Tongue (tissue), 2 donors: ENCODE results near the gene PLXDC2. TPM values are rescaled to one million over a fixed set of nuclear protein-coding genes. Genes with fewer than 3 reads are reported as not detected.
A peak's percentile ranks its signal among the peaks of the same experiment; 100 is the strongest.
"Not testable (repeated sequence)": the region's sequence is repeated elsewhere in the genome, so short reads cannot be mapped to it uniquely, and the experiment has no call there.

Experiments
- DNase-seq: peaks from one replicate; pipeline ENCODE4 v3.0.0-alpha.2; 2015
- total RNA-seq: library from RNA; depleted of rRNA; stranded (reverse); fragments of >200 nt; gene quantifications from one replicate; pipeline ENCODE4 v1.2.3, GENCODE V29; 2014

The PLXDC2 gene
- total RNA-seq, 1 donor from 2014 or later = 54.1 TPM

DNA sequence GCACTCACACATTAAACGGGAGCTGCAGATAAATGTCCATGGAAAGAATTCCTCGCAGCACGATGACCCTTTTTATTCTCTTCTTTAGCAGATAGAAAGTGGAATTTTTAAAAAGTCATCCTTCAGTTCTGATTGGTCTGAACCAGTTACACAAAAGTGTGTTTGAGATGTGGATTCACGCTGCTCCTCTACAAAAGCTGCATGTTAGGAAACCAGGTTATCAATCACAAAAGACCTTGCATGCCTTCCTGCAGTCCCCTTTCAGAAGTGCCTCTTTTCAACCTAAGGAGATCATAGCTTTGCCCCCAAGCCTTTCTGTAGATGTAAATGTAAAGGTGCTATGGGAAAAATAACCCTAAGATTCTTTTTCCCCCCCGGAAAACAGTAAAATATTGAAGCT is 299.7 kb downstream of the PLXDC2 start:
- no peak for DNase-seq

DNA sequence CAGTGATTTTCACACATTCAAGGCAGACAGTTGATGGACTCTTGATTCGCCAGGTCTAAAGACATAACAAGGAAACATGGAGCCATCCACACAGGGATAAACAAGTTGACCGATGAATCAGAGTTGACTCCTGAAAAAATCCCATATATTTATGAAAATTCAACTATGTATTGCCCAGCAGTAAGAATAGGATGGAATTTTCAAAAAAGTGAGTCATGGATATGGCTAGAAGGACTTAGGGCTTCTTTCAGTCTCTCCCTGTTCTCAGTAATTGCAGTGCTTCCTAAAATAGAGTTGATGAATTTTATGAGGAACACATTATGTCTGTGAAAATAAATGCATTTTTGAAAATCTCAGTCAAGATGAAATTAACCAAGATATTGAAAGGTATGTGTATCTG is 301.2 kb downstream of the PLXDC2 start:
- DNase-seq = no peak

DNA sequence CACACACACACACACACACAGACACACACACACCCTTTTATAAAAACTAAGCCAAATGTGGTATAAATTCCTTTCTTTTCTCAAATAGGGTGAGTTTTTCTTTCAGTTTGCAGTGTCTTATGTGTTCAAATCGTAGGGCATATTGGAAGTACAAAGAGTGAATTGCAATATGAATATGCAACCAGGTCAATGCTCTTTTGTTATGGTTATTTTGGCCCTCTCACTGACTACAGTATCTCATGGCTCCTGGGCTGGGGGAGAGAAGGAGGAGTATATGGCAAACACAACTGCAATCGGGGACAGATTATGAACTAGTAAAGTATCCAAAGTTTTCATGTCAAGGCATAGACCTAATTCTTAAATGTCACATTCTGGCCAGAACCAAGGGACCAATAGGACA is 301.9 kb downstream of the PLXDC2 start:
- no peak for DNase-seq

DNA sequence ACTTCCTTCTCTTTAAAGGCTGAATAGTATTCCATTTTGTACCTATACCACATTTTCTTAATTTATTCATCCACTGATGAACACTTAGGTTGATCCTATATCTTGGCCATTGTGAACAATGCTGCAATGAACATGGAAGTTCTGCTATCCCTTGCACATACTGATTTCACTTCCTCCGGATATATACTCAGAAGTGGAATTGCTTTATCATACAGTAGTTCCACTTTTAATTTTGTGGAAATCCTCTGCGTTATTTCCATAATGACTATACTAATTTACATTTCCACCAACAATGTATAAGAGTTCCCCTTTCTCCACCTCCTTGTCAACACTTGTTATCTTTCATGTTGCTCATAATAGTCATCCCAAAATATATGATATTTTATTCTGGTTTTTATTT is 312.6 kb downstream of the PLXDC2 start:
- DNase-seq = no peak

- no peak for DNase-seq
These were observed 316.6 kb downstream of the PLXDC2 start for GRCh38 chr10:20132816-20133215.

DNA sequence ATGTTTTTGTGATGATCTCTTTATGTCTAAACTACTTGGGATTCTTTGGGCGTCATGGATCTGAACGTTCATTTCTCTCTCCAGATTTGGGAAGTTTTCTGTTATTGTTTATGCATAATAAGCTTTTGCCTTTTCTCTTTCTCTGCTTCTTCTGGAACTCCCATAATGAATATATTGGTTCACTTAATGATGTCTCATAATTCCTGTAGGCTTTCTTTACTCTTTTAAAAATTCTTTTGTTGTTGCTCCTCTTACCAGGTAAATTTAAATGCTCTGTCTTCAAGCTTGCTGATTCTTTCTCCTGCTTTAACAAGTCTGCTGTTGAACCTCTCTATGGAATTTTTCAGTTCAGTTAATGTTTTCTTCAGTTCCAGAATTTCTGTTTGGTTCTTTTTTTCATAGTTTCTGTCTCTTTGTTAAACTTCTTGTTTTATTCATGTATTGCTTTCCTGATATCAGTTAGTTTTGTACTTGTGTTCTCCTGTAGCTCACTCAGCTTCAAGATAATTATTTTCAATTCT is 317.5 kb downstream of the PLXDC2 start:
- no peak for DNase-seq

DNA sequence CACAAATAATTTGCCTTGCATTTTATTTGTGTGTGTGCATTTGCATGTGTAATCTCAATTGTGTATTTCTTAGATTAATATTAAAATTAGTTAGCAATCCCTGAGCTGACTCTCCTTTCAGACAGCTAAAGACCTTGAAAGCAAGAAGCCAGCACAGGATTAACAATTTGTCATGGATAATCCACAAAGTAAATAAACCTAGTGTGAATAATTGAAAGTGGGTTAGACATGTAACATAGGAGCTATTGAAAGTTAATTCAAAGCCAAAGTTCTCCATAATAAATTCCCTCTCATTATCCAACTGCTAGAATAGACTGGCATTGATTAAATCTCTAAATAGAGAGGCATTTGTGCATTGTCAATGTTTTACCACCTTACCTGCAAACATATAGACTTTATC is 326.1 kb downstream of the PLXDC2 start:
- DNase-seq = peak; percentile 59

GRCh38 chr10:20144268-20144667 is 328.0 kb downstream of the PLXDC2 start:
- no peak for DNase-seq

DNA sequence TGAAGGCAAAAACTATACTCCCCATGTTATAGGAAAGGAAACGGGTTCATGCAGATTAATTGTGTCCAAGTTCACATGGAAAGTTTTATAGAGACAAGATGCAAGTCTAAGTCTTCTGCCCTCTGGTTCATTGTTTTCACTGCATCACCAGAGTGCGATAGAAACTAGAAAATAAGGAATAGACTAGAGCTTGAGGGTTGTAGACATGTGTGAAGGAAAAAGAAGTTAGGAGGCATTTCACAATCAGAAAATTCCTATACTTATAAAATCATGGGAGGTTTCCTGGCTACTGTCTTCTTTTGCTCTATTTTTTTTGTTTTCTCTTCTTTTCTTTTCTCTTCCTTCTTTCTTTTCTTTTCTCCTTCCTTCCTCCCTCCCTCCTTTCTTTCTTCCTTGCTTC is 329.8 kb downstream of the PLXDC2 start:
- no peak for DNase-seq

- DNase-seq = no peak
These were observed 331.5 kb downstream of the PLXDC2 start for GRCh38 chr10:20147684-20148083.

DNA sequence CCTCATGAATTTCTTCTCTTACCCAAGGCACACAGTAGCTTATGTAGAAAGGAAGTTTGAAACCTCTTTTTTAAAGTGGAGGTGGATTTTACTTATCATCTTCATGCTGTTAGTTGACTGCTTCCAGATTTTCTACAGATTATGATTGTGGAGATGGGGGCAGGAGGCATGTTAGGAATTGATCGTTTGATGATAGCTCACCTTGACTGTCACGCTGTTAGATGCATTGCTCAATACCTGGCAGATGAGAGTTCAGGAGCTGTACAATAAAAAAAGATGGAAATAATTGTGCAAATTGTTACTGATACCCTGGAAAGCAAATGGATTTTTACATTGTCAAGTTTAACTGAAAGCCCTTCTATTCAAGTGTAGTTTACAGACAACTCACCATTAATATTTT is 340.3 kb downstream of the PLXDC2 start:
- no peak for DNase-seq

DNA sequence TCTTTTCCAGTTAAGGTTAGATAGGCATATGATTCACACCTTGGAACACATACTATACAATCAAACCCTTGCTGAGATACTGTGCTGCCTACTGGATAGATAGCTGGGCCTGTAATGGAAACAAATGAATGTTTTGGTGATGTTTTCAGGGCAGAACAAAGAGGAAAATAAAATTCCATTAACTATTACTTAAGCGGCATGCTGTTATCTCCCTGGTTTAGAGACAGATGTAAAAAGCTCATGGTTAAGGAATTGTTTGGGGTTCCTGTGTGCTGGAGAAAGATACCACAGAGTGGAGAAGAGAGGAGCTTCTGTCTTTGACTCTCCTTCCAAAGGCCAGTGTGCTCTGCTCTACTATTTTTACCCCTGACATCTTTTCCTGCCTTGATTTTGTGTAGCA is 341.1 kb downstream of the PLXDC2 start:
- DNase-seq = no peak

GRCh38 chr10:20158086-20158485 is 341.9 kb downstream of the PLXDC2 start:
- no peak for DNase-seq

DNA sequence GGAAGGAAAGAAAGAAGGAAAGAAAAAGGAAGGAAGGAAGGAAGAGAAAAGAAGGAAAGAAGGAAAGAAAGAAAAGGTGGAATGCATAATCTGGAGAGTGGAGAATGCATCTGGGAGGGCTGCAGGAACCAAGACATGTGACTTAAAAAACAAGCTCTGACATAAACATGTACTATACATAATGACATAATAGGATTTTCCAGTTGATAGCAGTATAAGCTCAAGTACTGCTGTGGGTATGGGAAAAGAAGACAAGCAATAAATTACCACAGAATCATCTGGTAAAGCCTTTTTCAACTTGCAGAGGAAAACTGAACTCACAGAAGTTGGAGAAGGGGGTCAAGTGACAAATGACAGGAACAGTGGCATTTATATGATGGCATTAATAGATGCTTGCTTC is 345.9 kb downstream of the PLXDC2 start:
- DNase-seq = no peak

- DNase-seq = peak; percentile 25
These were observed 350.0 kb downstream of the PLXDC2 start for GRCh38 chr10:20166096-20166675.

- DNase-seq = no peak
These were observed 354.4 kb downstream of the PLXDC2 start for GRCh38 chr10:20170661-20171060.

GRCh38 chr10:20173046-20173445 is 356.8 kb downstream of the PLXDC2 start:
- DNase-seq = peak; percentile 44

GRCh38 chr10:20175719-20176118 is 359.5 kb downstream of the PLXDC2 start:
- DNase-seq = no peak

DNA sequence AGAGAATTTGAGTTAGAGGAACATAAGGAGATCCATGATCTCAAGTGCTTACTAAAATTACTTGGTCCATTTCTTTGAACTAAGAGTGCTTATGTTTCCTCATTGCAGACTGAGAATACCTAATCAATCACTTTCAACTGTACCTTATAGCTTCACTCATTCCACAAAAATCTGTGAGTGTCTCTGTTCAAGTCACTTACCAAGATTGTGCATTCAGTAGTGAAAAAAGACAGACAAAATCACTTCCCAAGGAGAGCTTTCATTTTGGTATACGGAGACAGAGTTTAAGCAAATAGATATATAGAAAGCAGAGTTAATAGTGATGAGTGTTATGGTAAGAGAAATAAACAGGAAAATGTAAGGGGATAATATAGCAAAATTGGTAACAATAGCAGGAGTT is 364.5 kb downstream of the PLXDC2 start:
- DNase-seq = no peak

DNA sequence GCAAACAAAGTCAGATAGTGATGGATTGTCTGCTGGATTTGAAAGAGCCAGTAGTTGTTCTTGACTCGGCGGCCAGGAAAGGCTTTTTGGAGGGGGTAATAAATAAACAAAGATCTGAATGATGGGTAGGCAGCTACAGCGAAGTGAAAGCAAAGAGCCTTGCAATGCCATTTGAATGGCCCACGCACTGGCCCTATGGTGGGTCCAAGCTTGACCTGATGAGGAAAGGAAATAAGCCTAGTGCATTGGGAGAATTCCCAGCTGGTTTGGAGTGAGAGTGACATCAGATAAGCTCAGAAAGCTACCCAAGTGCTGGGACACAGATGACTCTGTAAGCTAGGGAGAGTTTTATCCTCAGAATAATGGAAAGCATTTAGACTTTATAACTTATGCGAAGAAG is 365.2 kb downstream of the PLXDC2 start:
- no peak for DNase-seq

DNA sequence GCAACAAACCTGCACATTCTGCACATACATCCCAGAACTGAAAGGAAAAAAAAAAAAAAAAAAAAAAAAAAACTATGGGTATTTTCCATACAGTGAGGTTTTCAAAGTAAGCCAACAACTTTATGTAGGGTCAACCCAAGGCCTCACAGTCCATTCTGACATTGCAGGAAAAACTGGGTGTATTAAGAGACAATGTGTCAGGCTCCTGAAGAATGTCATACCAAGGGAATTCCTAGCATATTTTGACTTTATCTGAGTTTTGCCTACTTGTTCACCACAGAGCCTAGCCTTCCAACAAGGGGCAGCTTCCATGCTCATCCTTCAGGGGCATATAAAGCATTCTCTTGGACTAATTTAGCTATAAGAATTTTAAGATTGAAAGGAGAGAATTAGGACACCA is 368.9 kb downstream of the PLXDC2 start:
- no peak for DNase-seq

DNA sequence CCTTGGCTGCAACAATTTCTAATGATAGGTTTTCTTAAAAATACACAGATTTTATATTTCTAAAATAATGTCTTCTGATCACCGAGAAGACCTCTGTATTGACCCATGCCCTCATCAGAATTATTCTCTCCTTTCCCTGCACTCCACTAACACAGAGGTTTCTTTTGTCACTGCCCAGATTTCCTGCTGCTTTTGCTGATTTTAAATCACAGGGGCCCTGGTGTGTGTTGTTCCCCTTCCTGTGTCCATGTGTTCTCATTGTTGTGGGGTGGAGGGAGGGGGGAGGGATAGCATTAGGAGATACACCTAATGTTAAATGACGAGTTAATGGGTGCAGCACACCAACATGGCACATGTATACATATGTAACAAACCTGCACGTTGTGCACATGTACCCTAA is 375.2 kb downstream of the PLXDC2 start:
- not testable (repeated sequence) for DNase-seq

- no peak for DNase-seq
These were observed 378.8 kb downstream of the PLXDC2 start for GRCh38 chr10:20195076-20195475.

- DNase-seq = no peak
These were observed 384.5 kb downstream of the PLXDC2 start for GRCh38 chr10:20200758-20201157.

- no peak for DNase-seq
These were observed 386.1 kb downstream of the PLXDC2 start for GRCh38 chr10:20202337-20202736.
